RWPE2 (cell line): Measurements from ENCODE around the gene ARHGEF4.

Experiments
- ATAC-seq: fragments of 200-7000 bp; cut with Tn5 transposase; 3 replicates; pipeline ENCODE4 v1.9.1; 2021; ENCODE audit warnings: low read depth
- DNase-seq: peaks from one replicate; pipeline ENCODE4 v3.0.0-alpha.2; 2020; ENCODE audit warnings: low spot score
- H3K27ac ChIP-seq: fragments of 450-650 bp; 2 replicates; pipeline ENCODE4 v1.5.1; 2017; ENCODE audit warnings: mild to moderate bottlenecking; ENCODE audit not compliant: poor library complexity, severe bottlenecking
- H3K27me3 ChIP-seq: fragments of 250-450 bp; sonication (Bioruptor Pico); 2 replicates; pipeline ENCODE4 v1.5.1; 2021; ENCODE audit warnings: mild to moderate bottlenecking, moderate library complexity; ENCODE audit not compliant: insufficient read depth, poor library complexity, severe bottlenecking
- H3K36me3 ChIP-seq: fragments of 250-450 bp; sonication (Bioruptor Pico); 2 replicates; pipeline ENCODE4 v1.5.1; 2020; ENCODE audit warnings: low read depth, mild to moderate bottlenecking, moderate library complexity
- H3K4me1 ChIP-seq: fragments of 250-450 bp; sonication (Bioruptor Pico); 2 replicates; pipeline ENCODE4 v1.5.1; 2021; ENCODE audit warnings: mild to moderate bottlenecking, moderate library complexity; ENCODE audit not compliant: insufficient read depth, poor library complexity, severe bottlenecking
- H3K4me3 ChIP-seq: fragments of 250-450 bp; sonication (Bioruptor Pico); 2 replicates; pipeline ENCODE4 v1.5.1; 2021; ENCODE audit warnings: mild to moderate bottlenecking, moderate library complexity; ENCODE audit not compliant: severe bottlenecking
- H3K9me3 ChIP-seq: fragments of 250-450 bp; sonication (Bioruptor Pico); 2 replicates; pipeline ENCODE4 v1.5.1; 2021; ENCODE audit warnings: mild to moderate bottlenecking, moderate library complexity; ENCODE audit not compliant: severe bottlenecking
- CTCF ChIP-seq: fragments of 450-650 bp; IDR thresholded peaks from one replicate; pipeline ENCODE4 v1.5.1; 2017; ENCODE audit warnings: mild to moderate bottlenecking, moderate library complexity; ENCODE audit not compliant: poor library complexity, severe bottlenecking

Gene ARHGEF4

GRCh38 chr2:131034122-131035051, 197.7 kb downstream of the ARHGEF4 start:
- peaks cover 3% of the 10 kb centered on the region for H3K4me1 ChIP-seq
- TF ChIP-seq CTCF: no peak
- H3K27ac ChIP-seq: no peak overlapping the region
- H3K27me3 ChIP-seq: no peaks in the 10 kb centered on the region
- no peaks in the 10 kb centered on the region for H3K9me3 ChIP-seq
- no peak for DNase-seq
- H3K36me3 ChIP-seq: no peaks in the 10 kb centered on the region
- peak overlapping the region; percentile 32 for H3K4me3 ChIP-seq
- peak; percentile 52 for ATAC-seq

- DNase-seq (peak; percentile 64), ATAC-seq (no peak)
- H3K9me3 ChIP-seq: no peaks in the 10 kb centered on the region
- H3K36me3 ChIP-seq: no peaks in the 10 kb centered on the region
- no peak for TF ChIP-seq CTCF
- H3K27me3 ChIP-seq: no peaks in the 10 kb centered on the region
- H3K27ac ChIP-seq: no peak overlapping the region
- peaks cover 3% of the 10 kb centered on the region for H3K4me1 ChIP-seq
- H3K4me3 ChIP-seq: peak overlapping the region; percentile 32
Observed at GRCh38 chr2:131035112-131035825, 198.6 kb downstream of the ARHGEF4 start.

DNA sequence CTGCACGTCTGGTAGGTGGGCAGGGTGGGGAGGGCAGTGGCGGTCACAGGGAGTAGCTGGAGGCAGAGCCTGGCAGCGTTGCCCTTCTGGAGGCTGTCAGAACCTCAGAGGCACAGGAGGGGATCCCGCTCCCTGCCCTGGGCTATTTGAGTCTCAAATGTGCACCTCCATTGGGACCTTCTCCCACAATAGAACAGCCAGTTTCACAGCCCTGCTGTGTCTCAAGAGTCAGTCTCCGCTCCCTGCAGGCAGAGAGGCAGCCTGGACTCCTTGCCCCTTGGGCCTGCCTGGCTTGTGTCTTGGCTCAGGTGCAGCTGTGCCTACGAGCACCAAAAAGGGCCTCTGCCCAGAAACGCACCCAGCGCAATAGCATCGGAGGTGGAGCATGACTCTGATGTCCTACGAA, 199.1 kb downstream of the ARHGEF4 start:
- Histone ChIP-seq H3K27me3 (no peaks in the 10 kb centered on the region), H3K4me3 (no peak overlapping the region), H3K36me3 (no peaks in the 10 kb centered on the region), H3K27ac (no peak overlapping the region), H3K9me3 (no peaks in the 10 kb centered on the region), H3K4me1 (peaks cover 3% of the 10 kb centered on the region)
- ATAC-seq (no peak), DNase-seq (no peak)
- TF ChIP-seq CTCF: no peak

GRCh38 chr2:131036269-131036668, 199.6 kb downstream of the ARHGEF4 start:
- Histone ChIP-seq H3K27me3 (no peaks in the 10 kb centered on the region), H3K4me3 (no peak overlapping the region), H3K27ac (no peak overlapping the region), H3K36me3 (no peaks in the 10 kb centered on the region), H3K9me3 (no peaks in the 10 kb centered on the region), H3K4me1 (peaks cover 3% of the 10 kb centered on the region)
- DNase-seq (no peak), ATAC-seq (no peak)
- TF ChIP-seq CTCF: no peak
